ENCODE results near the gene ARGFX.
"Not testable (repeated sequence)": the region's sequence is repeated elsewhere in the genome, so short reads cannot be mapped to it uniquely, and the experiment has no call there.

Gene ARGFX

GRCh38 chr3:121598564-121598963 lies 30.8 kb downstream of the ARGFX start:
- DNase-seq (ENCODE audit: low spot score) (no peak), FAIRE-seq (no peak)

GRCh38 chr3:121599900-121600299 lies 32.2 kb downstream of the ARGFX start:
- FAIRE-seq; DNase-seq (ENCODE audit: low spot score): not testable (repeated sequence)

- no peak for FAIRE-seq
Measured at GRCh38 chr3:121601212-121601812, 33.6 kb downstream of the ARGFX start.

GRCh38 chr3:121604759-121605158 lies 37.0 kb downstream of the ARGFX start:
- DNase-seq (ENCODE audit: low spot score) (no peak), FAIRE-seq (no peak)

More at GRCh38 chr3:121601212-121601812, 33.6 kb downstream of the ARGFX start:
- no peak for DNase-seq (ENCODE audit: low spot score)

GRCh38 chr3:121606106-121606505 lies 38.4 kb downstream of the ARGFX start:
- FAIRE-seq (no peak), DNase-seq (ENCODE audit: low spot score) (no peak)

Data from RCC 7860 (cell line).